Endothelial cell of umbilical vein (primary cell): ENCODE measurements around the gene ANKMY2.

Source experiments
- EZH2 ChIP-seq: IDR thresholded peaks from 2 replicates; pipeline ENCODE4 v1.6.1; 2012; ENCODE audit warnings: borderline replicate concordance, low read depth, mild to moderate bottlenecking, moderate library complexity, low read length, inconsistent platforms; ENCODE audit not compliant: severe bottlenecking
- POLR2A ChIP-seq: IDR thresholded peaks from 2 replicates; pipeline ENCODE4 v1.6.1; 2012; ENCODE audit warnings: low read depth, mild to moderate bottlenecking, control low read depth, low read length
- POLR2AphosphoS5 ChIP-seq: IDR thresholded peaks from 2 replicates; pipeline ENCODE4 v1.6.1; 2012; ENCODE audit warnings: low read depth, mild to moderate bottlenecking, control low read depth, low read length, moderate library complexity; ENCODE audit not compliant: insufficient read depth
- TF ChIP-seq, protein P1 (sequence below), 2 donors: IDR thresholded peaks; 1 replicate in 1 of 2; 2 replicates in 1 of 2; pipeline ENCODE4 v1.5.1; 2011; ENCODE audit warnings: low read length in 2 of 2, mild to moderate bottlenecking in 2 of 2, moderate library complexity in 2 of 2, control low read depth in 1 of 2, inconsistent platforms in 1 of 2, low read depth in 1 of 2; ENCODE audit not compliant: insufficient read depth in 1 of 2; ENCODE audit errors: extremely low read depth in 1 of 2
- TF ChIP-seq, protein P2 (sequence below): IDR thresholded peaks from 2 replicates; pipeline ENCODE4 v1.6.1; 2011; ENCODE audit not compliant: insufficient read depth, insufficient read length

DNA sequence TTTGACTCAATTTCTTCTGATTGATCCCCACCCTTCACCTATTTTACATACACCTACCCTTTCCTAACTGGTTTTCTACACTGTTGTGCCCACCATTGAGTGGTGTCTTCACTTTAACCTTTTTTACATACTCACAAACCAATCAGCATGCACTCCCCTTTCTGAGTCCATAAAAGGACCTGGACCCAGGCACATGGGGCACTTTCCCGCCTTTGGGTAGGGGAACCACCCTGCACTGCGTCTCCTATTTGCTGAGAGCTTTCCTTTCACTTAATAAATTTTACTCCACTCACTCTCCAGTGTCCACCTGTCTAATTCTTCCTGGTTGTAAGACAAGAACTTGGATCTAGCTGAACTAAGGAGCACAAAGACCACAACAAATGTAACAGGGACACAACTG is 33.8 kb downstream of the ANKMY2 start:
- TF ChIP-seq, protein P1, sequence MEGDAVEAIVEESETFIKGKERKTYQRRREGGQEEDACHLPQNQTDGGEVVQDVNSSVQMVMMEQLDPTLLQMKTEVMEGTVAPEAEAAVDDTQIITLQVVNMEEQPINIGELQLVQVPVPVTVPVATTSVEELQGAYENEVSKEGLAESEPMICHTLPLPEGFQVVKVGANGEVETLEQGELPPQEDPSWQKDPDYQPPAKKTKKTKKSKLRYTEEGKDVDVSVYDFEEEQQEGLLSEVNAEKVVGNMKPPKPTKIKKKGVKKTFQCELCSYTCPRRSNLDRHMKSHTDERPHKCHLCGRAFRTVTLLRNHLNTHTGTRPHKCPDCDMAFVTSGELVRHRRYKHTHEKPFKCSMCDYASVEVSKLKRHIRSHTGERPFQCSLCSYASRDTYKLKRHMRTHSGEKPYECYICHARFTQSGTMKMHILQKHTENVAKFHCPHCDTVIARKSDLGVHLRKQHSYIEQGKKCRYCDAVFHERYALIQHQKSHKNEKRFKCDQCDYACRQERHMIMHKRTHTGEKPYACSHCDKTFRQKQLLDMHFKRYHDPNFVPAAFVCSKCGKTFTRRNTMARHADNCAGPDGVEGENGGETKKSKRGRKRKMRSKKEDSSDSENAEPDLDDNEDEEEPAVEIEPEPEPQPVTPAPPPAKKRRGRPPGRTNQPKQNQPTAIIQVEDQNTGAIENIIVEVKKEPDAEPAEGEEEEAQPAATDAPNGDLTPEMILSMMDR (IDR thresholded peaks at IDR 0.05; ENCODE audit: extremely low read depth in 1 of 2, insufficient read depth in 1 of 2, low read depth in 1 of 2, low read length in 2 of 2), result no peak
- no peak for TF ChIP-seq POLR2AphosphoS5
- TF ChIP-seq, protein P2, sequence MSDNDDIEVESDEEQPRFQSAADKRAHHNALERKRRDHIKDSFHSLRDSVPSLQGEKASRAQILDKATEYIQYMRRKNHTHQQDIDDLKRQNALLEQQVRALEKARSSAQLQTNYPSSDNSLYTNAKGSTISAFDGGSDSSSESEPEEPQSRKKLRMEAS, result no peak
- TF ChIP-seq EZH2, result no peak
- no peak for TF ChIP-seq POLR2A
